M059J (cell line): Measurements from ENCODE around the gene NFATC1. TPM values are rescaled to one million over a fixed set of nuclear protein-coding genes. Genes with fewer than 3 reads are reported as not detected.

Experiments used
- DNase-seq: peaks from one replicate; pipeline ENCODE4 v3.0.0-alpha.2; 2012; ENCODE audit warnings: low read depth
- total RNA-seq: library from RNA; depleted of rRNA; stranded (reverse); fragments of >200 nt; shearing (Covaris generic); gene quantifications from 2 replicates; pipeline ENCODE4 v1.2.3, GENCODE V29; 2014

The NFATC1 gene
- total RNA-seq, 1 experiment from 2014 or later: 0.79 TPM

DNA sequence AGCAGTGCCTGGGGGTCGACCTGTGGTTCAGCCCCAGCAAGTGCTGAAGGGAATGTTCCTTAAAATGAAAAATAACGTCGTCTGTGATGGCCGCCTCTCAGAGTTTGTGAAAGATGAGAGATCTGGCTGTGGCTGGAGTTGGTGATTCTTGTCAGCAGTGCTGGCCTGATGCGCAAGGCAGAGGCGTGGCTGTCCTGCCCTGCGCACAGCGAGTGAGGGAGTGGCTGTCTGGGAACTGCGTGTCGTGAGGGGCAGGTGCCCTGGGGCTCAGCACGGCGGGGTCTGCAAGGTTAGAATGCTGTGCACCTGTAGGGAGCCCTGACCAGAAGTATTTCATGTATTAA lies 8.8 kb downstream of the NFATC1 start:
- no peak for DNase-seq

DNA sequence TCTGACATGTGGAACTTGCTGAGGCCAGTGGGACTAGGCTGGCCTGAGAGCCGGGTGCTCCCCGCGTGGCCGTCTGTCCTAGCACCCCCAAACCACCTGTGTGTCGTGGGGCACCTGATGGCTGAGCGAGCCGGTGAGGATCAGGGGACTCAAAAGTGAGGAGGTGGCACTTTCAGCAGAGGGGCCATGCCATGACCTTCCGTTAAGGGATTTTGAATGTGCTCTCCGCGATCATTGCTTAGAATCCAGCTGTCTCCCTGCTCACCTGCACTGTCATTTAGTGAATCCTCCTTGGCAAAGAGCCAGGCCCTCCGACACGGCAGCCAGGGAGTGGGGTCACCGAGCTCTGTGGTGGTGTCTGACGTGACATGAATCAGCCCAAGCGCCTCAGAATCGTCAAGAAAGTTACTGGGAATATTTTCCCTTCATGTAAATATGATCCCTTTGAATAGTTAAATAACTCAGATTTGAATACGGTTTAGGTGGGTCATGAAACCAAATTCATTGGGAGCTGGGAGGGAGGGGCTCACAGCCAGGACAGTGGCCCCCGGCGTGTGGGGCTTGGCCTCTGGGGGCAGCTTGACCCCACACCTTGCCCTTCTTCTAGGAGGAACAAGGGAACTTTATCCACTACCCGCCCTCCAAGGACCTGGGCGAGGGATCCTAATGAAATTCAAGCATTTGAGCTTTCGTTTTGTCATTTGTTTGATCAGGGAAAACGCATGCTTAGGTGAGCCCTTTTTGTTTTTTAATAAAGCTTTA lies 9.5 kb downstream of the NFATC1 start:
- no peak for DNase-seq

DNA sequence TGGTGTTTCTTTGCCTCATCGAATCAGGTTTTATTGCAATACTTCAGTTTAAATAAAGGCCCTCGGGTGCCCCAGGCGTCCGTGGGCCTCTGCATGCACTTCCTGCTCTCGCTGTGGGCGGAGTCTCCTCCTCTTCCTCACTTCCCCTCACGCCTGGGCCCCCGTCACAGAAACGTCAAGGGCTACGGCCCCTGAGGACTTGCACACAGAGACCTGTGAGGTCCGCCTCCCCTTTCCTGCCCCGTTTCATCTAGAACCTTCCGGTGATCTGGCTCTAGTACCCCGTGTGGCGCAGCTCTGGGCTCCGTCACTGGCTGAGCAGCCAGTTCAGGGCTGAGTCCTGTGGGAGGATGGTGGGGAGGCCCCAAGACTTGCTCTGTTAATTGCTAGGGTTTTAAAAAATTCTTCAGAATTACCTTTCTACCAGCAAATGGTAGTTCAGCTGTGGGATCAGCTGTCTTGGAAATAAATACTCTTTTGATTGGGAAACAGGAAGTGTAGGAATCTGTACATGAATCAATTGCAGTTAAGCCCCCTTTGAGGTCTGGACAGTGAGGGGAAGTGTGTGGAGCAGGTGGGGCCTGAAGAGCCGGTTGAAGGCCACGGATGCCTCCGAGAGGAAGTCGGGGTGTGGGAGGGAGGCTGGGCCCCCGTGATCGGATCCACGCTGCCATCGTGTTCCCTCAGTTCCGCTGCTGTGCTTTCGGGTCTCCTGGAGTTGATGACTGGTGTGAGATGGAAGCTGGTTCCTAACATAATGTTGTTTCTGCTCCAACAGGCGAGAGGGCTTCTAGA lies 10.2 kb downstream of the NFATC1 start:
- no peak for DNase-seq

DNA sequence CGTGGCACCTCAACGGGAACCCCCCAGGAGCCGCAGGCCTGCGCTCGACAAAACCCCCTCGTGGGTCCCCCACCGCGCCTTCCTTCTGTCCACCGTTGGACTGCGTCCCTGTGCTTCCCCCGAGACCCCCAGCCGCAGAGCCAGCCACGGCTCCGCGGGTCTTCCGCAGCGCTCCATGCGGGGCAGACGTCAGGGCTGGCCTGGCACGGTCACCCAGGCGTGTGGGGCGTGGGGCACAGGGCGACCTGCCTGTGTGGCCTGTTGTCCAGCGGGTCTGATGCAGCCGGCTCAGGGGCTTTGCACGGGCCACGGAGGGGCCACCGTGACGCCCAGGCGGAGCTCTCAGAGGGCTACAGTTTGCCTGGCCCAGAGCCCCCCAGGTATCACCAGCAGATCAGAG lies 11.0 kb downstream of the NFATC1 start:
- no peak for DNase-seq

DNA sequence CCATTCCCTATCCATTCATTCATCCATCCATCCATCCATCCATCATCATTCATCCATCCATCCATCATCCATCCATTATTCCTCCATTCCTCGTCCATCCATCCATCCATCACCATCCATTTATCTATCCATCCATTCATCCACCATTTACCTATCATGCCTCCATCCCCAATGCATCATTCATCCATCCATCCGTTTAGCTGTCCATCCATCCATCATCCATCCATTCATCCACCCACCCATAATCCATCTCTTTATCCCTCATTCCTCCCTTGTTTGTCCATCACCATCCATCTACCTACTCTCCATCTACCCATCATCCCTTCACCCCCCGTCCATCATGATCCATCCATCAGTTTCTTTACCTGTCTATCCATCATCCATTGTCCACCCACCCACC lies 13.6 kb downstream of the NFATC1 start:
- DNase-seq: no peak

DNA sequence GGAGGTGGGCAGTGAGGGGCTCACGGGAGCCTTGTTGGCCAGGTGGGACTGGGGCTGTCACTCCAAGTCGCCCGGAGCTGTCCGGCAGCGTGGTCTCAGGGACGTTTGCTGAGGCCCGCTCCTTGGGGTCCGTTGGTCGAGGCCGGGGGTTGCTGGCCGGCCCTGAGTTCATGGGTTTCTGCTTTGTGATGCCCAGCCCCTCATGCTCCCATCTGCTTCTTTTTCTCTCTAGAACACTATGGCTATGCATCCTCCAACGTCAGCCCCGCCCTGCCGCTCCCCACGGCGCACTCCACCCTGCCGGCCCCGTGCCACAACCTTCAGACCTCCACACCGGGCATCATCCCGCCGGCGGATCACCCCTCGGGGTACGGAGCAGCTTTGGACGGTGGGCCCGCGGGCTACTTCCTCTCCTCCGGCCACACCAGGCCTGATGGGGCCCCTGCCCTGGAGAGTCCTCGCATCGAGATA lies 14.5 kb downstream of the NFATC1 start:
- DNase-seq: no peak

DNA sequence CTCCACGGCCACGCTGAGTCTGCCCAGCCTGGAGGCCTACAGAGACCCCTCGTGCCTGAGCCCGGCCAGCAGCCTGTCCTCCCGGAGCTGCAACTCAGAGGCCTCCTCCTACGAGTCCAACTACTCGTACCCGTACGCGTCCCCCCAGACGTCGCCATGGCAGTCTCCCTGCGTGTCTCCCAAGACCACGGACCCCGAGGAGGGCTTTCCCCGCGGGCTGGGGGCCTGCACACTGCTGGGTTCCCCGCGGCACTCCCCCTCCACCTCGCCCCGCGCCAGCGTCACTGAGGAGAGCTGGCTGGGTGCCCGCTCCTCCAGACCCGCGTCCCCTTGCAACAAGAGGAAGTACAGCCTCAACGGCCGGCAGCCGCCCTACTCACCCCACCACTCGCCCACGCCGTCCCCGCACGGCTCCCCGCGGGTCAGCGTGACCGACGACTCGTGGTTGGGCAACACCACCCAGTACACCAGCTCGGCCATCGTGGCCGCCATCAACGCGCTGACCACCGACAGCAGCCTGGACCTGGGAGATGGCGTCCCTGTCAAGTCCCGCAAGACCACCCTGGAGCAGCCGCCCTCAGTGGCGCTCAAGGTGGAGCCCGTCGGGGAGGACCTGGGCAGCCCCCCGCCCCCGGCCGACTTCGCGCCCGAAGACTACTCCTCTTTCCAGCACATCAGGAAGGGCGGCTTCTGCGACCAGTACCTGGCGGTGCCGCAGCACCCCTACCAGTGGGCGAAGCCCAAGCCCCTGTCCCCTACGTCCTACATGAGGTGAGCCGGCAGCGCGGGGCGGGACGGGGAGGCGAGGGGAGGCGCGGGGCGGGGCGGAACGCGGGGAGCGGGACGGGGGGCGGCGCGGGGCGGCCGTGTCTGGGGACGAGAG lies 15.2 kb downstream of the NFATC1 start:
- no peak for DNase-seq

DNA sequence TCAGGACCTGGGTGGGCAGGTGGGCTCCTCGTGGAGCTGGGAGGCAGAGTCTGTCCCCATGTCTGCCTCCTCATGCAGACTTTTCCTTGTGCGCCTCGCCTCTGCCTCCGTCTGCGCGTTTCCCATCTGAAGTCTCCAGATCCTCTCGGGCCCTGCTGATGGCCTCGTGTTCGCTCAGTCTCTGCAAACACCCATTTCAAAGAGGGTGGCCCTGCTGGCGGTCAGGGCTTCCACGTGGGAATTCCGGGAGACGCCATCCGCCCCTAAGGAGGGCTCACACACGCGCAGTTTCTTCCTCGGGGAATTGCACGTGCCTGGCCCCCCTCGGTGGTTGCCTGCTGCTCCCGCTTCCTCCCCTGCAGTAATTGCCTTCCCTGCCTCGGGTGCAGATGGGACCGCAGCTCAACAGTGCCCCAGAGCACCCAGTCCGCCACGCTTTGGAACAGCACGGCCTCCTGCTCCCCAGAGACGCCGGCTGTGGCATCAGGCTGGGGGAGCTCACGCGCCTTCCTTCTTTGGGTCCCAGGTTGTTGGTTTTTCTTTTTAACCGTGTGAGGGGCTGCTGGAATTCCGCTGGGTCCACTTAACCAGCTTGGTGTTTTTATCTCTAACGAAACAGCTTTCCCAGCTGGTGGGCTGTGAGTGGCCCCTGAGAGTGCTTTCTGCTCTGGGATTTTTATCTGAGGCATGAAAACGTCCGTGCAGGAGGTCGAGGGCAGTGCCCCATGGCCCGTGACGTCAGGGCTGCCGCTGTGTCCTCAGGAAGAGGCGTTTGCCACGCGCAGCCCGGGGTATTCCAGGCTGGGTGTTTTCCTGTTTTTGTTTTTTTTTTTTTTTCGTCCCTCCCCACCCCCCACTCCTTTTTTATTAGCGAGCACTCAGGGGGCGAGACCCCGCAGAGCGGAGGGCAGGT lies 16.1 kb downstream of the NFATC1 start:
- no peak for DNase-seq

DNA sequence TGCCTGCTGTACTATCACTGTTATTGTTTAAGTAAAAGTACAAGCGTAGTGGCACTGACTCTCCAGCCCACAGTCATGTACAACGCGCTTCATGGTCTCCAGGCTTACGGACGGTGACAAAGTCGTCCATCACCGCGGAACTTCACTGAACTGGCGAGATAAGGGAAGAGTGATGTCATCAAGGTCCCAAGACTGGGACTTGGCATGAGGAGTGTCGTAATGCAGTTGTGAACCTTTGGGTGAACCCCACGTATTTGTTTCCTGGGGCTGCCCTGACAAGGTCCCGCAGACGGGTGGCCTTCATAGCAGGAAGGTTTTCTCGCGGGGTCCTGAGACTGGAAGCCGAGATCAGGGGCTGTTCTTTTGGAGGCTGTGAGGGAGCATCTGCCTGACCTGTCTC lies 17.3 kb downstream of the NFATC1 start:
- no peak for DNase-seq

DNA sequence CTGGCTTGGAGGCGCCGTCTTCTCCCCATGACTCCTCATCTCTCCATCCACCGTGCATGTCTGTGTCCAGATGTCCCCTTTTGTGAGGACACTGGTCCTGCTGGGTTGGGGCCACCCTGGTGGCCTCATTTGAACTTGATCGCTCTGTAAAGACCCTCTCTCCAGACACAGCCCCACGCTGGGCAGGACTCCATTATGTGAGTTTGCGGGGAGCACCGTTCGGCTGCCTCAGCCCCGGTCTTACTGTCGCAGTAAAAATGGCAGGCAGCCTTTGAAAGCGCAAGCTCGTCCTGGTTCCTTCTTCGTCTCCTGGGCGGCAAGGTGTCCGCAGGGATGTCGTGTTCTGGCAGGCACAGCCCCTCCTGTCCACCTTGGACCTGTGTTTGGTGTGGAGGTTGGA lies 17.7 kb downstream of the NFATC1 start:
- DNase-seq: no peak

DNA sequence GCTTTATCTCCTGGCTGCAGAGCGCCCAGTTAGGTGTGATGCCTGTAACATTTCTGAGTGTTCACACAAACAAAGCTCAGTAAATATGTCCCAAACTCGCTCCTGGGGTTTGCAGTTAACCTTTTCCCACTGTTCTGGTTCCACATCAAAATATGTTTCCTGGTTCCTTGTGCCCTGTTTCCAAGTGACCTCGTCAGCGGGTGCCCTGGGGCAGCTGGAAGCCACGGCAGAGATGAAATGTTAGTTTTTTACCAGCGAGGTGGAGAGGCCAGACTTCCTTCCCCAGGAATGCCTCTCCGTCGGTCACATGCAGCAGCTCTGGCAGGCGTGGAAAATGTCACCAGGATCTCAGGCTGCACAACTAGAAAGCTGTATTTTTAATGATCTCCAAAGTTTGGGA lies 18.2 kb downstream of the NFATC1 start:
- DNase-seq: no peak

DNA sequence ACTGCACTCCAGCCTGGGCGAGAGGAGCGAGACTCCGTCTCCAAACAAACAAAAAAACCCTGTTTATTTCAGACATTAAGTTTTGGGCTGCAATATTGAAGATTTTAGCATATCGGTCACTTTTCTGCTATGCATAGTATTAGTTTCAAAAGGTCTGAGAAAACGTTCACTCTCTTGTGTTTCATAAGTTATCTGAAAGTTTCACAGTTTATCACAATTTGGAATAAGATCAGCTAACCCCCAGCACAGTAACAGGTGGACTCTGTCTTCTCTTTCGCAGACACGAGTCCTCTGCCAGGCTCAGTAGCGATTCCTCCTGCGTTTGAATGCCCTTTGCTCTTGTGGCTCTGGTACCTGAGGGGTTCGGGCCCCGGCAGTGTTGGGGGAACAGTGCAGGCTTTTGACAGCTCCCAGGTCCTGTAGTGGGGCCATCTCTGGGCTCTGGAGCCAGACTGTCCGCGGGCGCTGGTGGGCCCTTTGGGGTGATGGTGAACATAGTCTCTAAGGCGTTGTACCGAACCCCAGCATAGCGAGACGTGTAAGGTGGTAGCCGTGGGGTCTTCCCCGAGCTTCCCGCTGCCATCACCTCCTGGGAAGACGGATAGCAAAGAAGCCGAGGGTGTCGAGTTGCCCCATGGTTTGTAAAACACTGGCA lies 20.4 kb downstream of the NFATC1 start:
- no peak for DNase-seq

DNA sequence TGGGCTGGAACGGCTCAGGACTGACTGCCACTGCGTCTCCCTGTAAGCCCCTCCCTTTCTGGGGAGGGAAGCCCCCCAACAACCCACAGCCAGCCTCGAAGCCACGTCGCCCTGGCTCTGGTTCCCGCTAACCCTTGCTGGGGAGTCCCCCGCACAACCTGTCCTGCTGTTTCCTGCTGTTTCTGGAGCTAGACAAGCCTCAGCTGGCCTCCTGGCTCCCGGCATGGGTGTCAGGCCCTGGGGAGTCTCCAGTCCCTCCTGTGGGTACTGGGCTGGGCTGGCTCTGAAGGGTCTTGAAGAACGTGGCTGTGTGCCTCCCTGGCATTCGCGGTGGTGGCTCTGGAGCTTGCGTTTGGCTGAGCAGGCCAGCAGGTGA lies 20.9 kb downstream of the NFATC1 start:
- no peak for DNase-seq

DNA sequence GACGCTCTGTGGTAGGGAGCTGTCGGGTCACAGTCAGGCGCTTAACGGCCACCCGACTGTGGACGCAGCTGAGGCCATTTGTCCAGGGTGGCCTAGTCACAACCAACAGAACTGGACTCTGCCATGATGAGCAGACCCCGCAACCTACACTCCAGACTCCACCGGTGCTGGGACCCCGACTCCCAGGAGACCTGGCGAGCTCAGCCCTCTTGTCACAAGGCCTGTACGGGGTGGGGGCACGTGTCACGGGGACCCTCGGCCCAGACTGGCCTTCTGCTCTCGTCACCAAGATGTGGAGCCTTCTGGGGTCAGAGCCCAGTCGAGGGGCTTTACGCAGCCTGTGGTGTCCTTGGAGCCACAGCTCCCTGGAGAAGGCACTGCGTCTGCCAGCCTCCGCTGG lies 22.5 kb downstream of the NFATC1 start:
- DNase-seq: no peak

DNA sequence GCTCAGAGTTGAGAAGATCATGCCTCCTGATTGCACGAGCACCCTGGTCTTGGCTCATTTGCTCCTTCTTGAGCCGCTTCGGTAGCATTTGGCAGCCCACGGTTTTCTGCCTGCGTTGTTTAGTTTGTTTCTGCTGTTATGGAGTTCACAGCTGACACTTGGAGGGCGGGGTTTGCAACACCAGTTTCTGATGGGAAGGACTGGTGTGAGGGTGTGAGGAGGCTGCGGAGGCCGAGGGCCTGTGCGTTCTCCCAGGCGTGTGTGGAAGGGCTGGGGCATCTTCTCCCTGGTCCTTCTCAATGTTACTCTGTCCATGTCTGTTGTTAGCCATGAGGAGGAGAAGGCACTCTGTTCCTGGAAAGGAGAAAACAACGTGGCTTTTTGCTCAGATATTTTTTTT lies 22.9 kb downstream of the NFATC1 start:
- DNase-seq: no peak

DNA sequence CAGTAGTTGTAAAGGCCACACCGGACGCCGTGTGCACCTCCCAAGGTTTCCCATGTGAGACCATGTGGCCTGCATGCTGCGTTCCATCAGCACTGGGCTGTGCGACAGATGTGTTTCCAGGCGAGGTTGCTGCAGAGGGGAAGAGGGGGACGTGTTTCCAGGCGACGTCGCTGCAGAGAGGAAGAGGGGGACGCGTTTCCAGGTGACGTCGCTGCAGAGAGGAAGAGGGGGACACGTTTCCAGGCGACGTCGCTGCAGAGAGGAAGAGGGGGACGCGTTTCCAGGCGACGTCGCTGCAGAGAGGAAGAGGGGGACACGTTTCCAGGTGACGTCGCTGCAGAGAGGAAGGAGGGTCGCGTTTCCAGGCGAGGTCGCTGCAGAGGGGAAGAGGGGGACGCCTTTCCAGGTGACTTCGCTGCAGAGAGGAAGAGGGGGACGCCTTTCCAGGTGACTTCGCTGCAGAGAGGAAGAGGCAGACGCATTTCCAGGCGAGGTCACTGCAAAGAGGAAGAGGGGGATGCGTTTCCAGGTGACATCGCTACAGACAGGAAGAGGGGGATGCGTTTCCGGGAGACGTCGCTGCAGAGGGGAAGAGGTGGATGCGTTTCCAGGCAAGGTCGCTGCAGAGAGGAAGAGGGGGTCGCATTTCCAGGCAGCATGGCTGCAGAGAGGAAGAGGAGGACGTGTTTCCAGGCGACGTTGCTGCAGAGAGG lies 24.5 kb downstream of the NFATC1 start:
- no peak for DNase-seq

DNA sequence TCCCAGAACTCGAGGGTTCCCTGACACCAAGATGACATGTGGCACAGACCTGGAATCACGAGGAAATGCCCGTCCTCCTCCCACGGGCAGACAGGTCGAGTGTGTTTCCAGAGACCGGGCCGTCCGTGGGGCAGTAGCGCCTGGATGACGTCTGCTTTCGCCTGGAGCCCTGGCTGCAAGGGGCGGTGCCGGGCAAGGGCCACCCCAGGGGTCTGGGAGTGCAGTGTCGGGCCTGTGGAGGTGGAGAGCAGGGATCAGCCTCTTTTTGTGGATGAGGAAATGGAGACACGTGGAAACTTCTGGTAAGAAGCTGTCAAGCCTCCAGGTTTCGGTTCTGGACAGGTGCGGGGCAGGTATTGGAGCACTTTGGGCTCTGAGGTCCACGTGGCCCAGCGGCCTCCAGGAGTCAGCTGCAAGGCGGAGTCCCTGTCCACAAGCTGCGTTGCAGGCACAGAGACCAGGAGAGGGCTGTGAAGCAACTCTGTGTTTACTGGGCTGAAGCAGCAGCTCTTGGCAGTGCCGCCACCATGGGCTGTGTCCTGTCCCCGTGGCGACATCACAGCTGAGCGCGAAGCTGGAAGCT lies 25.6 kb downstream of the NFATC1 start:
- no peak for DNase-seq

DNA sequence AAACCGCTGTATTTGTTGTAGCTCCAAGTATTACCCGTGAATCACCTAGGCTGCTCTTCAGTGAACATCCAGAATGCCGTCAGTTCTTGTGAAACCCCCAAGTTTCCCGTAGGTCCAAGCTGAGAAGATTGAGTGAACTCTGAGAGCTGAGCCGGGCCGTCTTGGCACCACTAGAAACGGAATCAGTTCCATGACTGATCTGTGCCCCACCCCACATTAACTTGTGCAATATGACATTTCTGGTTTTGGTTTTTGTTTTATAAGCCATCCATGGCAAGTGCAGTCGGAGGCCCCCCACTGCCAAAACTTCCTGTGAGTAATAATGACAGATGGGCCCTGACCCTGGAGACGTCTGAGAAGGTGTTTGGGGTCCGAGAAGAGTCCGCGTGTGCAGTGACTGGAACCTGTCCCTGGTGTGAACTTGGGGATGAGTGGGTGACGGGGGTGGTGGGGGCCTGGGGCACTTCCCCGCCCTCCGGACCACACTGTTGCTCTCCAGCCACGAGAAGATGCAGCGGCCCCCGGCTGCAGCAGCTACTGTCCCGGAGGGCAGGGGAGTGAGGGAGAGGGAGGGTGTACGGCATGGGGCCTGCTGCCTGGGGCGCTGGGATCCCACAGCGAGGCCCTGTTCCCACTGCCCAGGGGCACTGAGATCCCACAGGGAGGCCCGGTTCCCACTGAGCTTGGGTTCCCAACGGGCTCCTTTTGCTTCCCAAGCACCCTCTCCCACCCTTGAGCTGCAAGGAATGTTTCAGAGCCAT lies 26.5 kb downstream of the NFATC1 start:
- no peak for DNase-seq

DNA sequence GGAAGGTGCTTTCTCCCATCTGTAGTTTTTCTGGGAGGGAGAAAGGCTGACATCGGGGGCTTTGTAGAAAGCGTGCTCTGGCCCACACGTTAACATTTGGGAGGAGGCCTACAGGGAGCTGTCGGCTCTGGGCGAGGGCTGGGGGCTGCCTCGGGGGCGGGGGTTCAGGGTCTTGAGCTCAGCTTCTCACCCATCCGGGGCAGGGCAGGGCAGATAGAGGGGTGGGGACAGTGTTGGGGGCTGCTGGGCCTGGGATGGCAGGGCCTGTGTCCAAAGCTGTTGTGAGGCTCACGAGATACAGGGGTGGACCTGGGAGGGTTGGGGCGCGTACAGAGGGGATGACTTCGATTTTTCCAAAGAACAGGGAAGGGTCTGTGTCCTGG lies 27.0 kb downstream of the NFATC1 start:
- DNase-seq: no peak
